Ramos (cell line): ENCODE measurements around the gene KANTR.

Experiments
- in situ Hi-C: fragments of 300-500 bp; cut with MboI; formaldehyde crosslinking; loops from one replicate; pipeline ENCODE4 v1.14.3; 2022; ENCODE audit warnings: low sequenced_read_pairs; ENCODE audit not compliant: unreplicated experiment

The KANTR gene

DNA sequence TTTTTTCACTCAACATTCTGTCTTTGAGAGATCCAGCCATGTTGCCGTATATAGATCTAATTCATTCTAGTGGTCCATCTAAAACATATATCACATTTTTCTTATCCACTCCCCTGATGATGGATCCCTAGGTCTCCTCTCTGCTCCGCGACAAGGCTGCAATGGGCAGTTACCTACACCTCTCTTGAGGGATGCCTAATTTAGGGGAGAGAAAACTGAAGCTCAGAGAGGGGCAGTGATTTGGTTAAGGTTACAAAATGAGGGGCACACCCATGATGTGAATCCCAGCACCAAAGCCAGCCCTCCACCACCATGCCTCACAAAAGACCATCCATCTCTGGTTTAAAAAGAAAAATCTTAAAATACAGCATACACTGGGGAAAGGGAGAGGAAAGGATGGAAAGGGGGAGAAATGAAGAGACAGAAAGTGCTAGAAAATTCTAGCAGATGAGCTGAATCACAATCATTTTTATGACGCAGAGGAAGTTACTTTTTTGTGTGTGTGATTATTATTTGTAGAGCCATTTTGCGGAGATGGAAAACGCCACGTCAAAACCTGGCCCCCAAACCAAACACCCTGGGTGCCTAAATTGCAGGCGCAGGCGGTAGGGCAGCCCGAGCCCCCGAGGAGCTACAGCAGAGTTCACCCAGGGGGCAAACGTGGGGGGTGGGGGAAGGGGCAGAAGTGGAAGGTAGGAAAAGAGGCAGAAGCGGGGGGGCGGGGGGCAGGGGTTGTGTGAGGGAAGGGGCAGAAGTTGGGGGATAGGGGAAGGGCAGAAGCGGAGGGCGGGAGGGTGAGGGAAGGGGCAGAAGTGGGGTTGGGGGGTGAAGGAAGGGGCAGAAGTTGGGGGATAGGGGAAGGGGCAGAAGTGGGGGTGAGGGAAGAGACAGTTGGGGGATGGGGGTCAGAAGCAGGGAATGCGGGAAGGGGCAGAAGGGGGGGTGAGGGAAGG, 13.0 kb upstream of the KANTR start:
- in situ Hi-C loops = no loop called here

DNA sequence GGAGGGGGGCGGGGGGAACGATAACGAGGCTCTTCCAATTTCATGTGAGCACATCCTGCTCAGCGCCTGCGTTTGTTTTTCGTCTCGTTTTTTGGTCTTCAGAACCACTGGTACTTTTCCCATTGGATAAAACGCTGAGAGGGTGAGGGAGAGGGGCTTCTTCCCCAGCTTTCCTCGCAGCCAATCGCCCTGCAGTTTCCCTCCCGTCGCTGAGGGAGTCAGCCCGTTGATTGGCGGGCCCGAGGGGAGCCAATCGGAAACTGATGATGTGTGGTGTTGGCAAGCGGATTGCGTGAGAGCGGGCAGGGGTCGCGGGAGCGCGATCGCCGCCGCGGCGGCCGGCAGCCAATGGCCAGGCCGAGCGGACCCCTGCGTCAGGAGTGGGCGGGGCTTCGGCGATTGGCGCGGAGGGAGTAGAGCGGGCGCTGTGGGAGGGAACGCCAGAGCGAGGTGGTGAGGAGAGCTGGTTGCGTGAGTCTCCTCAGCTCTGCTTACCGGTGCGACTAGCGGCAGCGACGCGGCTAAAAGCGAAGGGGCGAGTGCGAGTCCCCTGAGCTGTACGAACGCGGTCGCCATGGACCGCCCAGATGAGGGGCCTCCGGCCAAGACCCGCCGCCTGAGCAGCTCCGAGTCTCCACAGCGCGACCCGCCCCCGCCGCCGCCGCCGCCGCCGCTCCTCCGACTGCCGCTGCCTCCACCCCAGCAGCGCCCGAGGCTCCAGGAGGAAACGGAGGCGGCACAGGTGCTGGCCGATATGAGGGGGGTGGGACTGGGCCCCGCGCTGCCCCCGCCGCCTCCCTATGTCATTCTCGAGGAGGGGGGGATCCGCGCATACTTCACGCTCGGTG, 11.8 kb upstream of the KANTR start, which contains the start of gene TSPYL2:
Gene TSPYL2, plus strand, starts transcription at position 443 of the 848 bp plus-strand sequence. Its CDS starts 132 bp downstream, at position 575.
- in situ Hi-C loops = no loop called here

DNA sequence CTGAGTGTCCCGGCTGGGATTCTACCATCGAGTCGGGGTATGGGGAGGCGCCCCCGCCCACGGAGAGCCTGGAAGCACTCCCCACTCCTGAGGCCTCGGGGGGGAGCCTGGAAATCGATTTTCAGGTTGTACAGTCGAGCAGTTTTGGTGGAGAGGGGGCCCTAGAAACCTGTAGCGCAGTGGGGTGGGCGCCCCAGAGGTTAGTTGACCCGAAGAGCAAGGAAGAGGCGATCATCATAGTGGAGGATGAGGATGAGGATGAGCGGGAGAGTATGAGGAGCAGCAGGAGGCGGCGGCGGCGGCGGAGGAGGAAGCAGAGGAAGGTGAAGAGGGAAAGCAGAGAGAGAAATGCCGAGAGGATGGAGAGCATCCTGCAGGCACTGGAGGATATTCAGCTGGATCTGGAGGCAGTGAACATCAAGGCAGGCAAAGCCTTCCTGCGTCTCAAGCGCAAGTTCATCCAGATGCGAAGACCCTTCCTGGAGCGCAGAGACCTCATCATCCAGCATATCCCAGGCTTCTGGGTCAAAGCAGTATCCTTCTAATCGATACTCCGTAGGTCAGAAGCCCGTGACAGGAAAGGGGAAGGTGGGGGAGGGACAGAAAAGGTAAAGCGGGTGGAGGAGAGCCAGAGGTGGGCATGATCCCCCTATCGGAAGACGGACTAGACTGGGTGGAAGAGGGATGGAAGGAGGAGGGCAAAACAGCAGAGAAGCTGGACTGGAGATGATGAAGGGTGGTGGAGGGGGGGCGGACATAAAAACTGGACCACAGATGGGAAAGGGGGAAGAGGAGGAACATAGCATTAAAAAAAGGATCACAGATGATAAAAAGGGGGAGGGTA, 10.9 kb upstream of the KANTR start:
- in situ Hi-C loops = no loop called here

DNA sequence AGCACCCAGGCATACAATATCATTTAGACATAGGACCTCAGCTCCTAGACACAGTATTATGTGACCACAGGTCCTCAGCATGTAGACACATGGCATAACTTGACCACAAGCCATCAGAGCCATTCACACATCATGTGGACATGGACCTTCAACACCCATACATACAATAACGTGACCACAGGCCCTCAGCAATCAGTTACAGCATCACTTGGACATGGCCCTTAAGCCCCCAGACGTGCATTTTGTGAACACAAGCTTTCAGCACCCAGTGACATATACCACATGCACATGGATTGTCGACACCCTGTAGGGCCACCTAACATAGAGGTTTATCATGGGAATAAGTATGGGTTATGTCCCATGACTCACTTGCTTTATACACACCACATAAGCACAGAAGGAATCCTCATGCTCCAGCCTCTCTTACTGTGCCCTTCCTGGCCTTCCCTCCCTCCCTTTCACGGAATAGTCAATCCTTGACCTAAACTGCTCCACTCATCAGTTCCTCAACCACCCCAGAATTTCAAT, 9.8 kb upstream of the KANTR start:
- in situ Hi-C loops = no loop called here

DNA sequence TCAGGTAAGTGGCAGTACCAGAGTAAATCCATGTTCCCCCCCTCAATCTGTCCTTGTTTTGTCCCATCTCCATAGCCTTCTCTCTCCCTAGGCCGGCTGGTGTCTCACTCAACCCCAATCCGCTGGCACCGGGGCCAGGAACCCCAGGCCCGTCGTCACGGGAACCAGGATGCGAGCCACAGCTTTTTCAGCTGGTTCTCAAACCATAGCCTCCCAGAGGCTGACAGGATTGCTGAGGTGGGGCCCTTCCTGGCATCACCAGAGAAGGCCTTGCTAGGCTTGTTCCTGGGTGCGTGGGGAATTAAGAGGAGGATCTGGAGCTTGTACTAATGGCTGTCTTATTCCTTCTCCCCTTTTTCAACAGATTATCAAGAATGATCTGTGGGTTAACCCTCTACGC, 9.1 kb upstream of the KANTR start:
- in situ Hi-C loops = no loop called here

DNA sequence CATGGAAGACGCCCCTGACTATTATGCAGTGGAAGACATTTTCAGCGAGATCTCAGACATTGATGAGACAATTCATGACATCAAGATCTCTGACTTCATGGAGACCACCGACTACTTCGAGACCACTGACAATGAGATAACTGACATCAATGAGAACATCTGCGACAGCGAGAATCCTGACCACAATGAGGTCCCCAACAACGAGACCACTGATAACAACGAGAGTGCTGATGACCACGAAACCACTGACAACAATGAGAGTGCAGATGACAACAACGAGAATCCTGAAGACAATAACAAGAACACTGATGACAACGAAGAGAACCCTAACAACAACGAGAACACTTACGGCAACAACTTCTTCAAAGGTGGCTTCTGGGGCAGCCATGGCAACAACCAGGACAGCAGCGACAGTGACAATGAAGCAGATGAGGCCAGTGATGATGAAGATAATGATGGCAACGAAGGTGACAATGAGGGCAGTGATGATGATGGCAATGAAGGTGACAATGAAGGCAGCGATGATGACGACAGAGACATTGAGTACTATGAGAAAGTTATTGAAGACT, 8.2 kb upstream of the KANTR start:
- in situ Hi-C loops = no loop called here

DNA sequence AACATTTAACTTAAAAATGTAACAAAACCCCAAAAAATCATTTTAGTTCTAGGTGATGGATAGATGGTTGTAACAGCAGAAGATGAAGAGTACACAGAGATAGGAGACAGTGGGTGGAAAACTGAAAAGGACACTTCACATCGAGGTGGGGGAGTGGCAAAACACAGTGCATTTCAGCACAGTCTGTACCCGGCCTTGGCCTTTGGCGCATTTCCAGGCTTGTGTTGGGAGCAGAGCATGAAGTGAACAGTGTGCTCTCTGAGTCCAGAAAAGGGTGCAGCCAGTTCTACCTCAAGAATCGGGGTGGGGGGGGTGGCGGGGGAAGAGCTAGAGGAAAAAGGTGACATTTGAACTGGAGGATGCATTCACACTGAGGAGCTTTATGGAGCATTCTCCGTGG, 7.5 kb upstream of the KANTR start:
- in situ Hi-C loops = no loop called here

DNA sequence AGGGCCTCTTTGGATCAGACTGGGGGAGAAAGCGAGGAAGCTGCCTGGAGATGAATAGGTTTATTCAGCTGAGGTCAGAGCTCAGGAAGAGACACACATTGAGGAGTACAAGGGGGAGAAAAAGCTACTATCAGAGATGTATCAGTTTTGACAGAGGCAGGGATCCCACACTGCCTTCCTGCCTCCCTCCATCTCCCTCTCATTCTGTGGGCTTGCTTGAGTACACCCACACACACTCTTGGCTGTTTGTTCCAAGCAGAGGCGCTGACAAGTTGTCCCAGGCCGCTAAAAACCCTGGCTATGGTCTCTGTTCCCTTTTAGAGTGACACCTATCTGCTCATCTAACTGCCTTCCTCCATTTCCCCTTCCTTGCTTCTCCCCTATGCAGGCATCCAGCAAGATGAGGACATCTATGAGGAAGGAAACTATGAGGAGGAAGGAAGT, 6.5 kb upstream of the KANTR start:
- in situ Hi-C loops = no loop called here

DNA sequence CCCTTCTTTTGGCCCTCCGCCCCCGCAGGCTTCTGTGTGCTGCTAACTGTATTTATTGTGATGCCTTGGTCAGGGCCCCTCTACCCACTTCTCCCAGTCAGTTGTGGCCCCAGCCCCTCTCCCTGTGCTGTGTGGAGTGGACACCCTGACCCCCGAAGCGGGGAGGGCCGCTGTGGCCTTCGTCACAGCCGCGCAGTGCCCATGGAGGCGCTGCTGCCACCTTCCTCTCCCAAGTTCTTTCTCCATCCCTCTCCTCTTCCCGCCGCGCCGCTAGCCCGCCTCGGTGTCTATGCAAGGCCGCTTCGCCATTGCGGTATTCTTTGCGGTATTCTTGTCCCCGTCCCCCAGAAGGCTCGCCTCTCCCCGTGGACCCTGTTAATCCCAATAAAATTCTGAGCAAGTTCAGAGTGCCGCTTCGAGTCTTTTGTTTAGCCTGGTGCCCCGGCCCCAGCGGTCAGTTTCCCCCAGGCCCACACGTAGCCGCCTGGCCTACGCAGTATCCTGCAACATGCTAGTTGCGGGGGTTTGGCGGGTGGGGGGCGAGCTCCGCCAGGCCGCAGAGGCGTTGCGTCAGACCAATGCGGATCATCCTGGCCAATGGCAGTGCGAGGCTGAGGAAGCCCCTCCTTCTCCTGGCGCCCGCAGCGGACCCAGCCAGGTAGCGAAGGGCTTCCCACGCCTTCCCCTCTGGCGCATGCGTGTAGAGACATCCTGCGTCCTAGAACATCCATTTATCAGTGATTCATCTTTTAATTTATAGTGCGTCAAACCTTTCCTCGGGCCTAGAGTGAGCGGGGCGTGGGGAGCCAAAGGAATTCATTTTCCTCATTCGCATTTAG, 5.6 kb upstream of the KANTR start:
- in situ Hi-C loops = no loop called here

DNA sequence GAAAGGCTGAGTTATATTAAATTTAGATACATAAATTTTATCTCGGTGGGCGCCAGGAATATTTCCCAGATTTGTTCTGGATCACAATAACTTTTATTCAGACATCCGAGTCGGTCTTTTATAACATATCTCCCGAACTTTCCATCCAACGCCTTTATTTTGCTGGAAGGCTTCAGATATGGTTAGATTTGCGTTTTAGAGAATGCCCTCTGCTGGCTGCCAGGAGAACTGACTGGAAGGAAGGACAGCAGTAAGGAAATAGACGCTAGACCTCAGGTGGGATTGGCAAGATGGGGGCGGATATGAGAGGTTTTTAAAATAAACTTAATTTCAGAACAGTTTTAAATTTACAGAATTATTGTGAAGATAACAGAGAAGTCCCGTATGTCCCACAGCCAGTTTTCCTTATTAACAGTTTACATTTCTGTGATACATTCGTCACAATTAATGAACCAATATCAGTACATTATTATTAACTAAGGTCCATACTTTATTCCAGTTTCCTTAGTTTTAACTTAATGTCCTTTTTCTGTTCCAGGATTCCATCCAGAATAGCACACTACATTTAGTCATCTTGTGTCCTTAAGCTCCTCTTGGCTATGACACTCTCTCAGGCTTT, 4.6 kb upstream of the KANTR start:
- in situ Hi-C loops = no loop called here

DNA sequence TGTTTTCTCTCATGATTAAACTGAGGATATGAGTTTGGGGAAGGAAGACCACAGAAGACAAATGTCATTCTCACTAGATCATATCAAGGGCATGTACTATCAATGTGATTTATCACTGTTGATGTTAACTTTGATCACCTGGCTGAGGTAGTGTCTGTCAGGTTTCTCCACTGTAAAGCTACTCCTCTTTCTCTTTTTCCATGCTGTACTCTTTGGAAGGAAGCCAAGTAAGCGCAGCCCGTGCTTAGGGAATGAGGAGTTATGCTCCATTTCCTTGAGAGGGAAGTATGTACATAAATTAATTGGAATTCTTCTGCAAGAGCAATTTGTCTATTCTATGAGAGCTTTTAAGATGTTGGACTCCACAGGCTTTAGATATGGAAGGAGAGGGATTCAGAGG, 4.0 kb upstream of the KANTR start:
- in situ Hi-C loops = no loop called here

DNA sequence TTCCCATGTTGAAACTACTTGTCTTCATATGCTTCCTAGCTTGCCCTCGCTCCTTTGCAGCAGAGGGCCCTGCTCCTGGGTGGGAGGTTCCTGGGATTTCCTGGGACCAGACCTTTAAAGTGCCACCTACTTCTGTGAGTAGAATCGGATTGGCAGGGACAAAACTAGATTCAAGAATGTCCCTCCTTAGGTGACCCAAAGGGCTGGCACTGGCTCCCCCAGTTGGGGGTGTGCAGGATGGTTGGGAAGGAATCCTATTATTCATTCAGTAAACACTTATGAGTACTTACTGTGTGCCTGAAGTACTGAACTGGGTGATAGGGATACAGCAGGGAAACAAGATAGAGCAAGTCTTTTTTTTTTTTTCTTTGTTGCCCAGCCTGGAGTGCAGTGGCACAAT, 2.6 kb upstream of the KANTR start:
- in situ Hi-C loops = no loop called here

DNA sequence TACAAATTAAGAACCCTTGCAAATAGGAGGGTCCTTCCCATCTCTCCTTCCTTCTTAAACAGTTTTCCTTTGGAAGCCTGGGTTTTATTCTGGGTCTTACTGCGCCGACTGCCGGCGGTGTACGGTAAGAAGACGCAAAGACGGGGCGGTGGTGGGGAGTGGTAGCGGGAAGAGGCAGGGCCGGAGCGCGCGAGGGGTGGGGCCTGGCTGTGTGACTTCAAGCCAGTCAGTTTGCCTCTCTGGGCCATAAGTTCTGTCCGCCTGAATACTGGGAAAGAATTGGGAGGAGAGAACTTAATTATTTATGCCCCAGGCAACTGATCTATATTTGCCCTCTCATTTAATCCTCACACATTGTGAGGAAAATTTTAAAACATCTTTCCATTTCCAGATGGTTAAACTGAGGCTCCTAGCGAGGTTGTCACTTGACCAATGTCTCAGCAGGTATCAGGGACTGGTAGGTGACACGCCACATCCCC, 726 bp upstream of the KANTR start:
- in situ Hi-C loops = no loop called here

DNA sequence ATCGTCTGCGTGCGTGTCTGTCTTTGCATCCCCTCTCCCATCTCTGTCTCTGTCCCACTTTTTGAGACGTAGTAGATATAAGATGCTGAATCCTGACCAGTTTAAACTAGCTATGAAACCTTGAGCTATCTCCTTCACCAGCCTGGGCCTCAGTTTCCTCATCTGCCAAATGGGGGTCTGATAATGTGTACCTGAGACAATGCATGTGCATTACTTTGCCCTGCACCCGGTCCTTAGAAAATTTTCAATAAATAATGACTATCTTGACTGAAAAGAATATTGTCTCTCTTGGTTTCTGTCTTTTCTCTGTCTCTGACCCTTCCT, 602 bp downstream of the KANTR start:
- in situ Hi-C loops = no loop called here

DNA sequence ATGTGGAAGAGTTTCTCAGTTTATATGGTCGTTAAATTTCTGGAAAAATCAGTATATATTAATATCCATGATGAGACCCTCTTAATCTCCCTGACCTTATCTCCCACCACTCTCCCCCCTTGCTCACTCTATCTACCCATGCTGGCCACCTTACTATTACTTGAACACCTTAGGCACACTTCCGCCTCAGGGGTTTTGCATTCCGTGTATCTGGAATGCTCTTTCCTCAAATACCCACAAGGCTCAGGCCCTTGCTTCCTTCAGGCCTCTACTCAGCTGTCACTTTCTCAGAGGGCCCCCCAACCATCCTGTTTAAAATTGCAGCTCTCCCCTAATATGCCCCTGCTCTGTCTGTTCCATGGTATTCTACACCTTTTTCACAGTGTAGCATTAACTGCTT, 1.9 kb downstream of the KANTR start:
- in situ Hi-C loops = no loop called here

DNA sequence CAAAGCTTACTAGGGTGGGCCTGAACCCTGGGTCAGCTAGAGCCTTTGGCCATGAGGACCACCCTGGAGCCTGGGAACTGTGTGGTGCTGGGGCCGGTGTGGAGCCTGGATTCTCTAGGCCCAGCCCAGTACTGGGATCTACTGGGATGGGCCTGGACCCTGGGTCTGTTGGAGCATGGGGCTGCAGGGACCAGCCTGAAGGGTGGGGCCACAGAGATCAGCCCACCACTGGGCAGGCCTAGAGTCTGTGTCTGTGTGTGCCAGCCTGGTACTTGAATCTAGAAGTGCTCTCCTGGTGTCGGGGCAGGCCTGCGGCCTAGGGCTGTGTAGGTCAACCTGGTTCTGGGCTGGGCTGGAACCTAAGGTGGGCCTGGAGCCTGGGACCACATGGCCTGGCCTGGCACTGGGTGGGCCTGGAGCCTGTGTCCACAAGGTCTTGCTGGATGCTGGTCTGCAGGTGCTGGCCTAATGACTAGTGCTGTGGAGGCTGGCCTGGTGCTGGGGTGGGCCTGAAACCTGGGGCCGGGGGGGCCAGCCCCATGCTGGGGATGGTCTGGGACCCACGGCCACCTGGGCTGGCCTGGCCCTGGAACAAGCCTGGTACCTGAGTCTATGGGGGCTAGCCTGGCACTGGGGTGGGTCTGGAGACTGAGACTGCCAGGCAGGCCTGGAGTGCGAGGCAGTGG, 21.1 kb downstream of the KANTR start:
- in situ Hi-C loops = no loop called here

DNA sequence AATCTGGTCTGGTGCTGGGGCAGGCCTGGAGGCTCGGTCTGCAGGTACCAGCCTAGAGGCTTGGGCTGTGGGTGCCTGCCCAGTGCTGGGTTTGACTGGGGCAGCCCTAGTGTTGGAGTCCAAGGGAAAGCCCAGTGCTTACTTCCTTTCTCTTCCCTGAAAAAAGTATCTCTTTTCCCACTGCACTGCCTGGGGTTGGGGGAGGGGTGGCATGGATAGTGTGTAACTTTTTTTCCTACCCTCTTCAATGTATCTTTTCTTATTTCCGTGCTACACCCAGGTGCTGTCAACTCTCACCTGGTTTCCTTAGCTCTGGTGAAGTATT, 21.6 kb downstream of the KANTR start:
- in situ Hi-C loops = no loop called here

DNA sequence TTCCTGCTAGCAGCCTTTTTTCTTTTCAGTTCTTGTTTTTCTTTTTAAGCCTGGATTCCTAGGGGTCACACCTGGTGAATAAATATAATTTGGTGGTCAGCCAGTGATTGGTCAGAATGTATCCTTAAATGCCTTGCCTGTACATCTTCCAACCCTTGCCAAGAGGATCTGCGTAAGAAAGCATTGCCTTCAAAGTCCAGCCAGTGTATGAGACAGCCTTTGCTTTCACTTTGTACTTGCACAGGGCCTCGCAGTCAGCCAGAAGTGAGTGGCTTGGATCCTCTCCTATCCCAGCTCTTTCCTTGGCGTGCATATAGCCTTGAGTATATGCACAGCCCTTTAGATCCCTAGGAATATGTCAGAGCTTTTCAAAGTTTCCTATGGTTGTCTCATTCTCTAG, 22.2 kb downstream of the KANTR start:
- in situ Hi-C loops = no loop called here
